Measurements from ENCODE around the gene PAX2.

DNA sequence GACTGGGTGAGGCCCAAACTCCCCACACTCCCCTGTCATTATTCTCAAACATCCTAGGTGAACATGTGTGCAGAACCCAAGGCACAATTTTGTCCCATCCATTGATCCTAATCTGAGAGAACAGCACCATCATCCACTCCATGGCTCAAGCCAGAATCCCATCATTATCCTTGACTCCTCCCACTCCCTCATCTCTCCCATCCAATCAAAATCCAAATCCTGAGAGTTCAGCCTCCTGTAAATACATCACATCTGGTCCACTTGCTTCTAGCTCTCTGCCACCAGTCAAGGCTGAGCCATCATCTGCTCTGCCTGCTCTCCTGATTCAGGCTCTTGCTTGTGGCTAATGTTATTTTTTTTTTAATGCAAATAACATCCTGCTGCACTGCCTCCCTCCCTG lies 91.5 kb downstream of the PAX2 start:
- TF ChIP-seq EZH2 (IDR thresholded peaks at IDR 0.05; ENCODE audit: insufficient read depth, low read length), result no peak
- TF ChIP-seq, protein P1, sequence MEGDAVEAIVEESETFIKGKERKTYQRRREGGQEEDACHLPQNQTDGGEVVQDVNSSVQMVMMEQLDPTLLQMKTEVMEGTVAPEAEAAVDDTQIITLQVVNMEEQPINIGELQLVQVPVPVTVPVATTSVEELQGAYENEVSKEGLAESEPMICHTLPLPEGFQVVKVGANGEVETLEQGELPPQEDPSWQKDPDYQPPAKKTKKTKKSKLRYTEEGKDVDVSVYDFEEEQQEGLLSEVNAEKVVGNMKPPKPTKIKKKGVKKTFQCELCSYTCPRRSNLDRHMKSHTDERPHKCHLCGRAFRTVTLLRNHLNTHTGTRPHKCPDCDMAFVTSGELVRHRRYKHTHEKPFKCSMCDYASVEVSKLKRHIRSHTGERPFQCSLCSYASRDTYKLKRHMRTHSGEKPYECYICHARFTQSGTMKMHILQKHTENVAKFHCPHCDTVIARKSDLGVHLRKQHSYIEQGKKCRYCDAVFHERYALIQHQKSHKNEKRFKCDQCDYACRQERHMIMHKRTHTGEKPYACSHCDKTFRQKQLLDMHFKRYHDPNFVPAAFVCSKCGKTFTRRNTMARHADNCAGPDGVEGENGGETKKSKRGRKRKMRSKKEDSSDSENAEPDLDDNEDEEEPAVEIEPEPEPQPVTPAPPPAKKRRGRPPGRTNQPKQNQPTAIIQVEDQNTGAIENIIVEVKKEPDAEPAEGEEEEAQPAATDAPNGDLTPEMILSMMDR (IDR thresholded peaks at IDR 0.05; ENCODE audit: insufficient read depth, low read depth, low read length), result no peak

All from astrocyte (in vitro differentiated cells and primary cell).